ENCODE measurements around the gene FAM78B.

Gene FAM78B

GRCh38 chr1:166029196-166029945 lies 137.4 kb downstream of the FAM78B start:
- no peak for TF ChIP-seq CTCF (conservative IDR thresholded peaks at IDR 0.05; ENCODE audit: low read depth, low read length)
- H3K27me3 ChIP-seq (ENCODE audit: insufficient read depth, low read depth): no peaks in the 10 kb centered on the region
- no peak overlapping the region for H3K4me2 ChIP-seq
- no peaks in the 10 kb centered on the region for H3K79me2 ChIP-seq (ENCODE audit: insufficient read depth, low read depth)
- H3K27ac ChIP-seq: no peak overlapping the region
- no peaks in the 10 kb centered on the region for H3K36me3 ChIP-seq (ENCODE audit: insufficient read depth)
- no peak overlapping the region for H3K9ac ChIP-seq
- no peaks in the 10 kb centered on the region for H3K4me1 ChIP-seq (ENCODE audit: low read depth, poor library complexity, severe bottlenecking)
- H3K4me3 ChIP-seq (IDR thresholded peaks at IDR 0.05; ENCODE audit: insufficient read depth, low read depth, low read length): no peak overlapping the region
- H2AFZ ChIP-seq (ENCODE audit: low read depth): no peak overlapping the region
- no peaks in the 10 kb centered on the region for H4K20me1 ChIP-seq (ENCODE audit: insufficient read depth)

- no peak overlapping the region for H3K4me2 ChIP-seq
- no peaks in the 10 kb centered on the region for H3K79me2 ChIP-seq (ENCODE audit: insufficient read depth, low read depth)
- no peak for TF ChIP-seq CTCF (conservative IDR thresholded peaks at IDR 0.05; ENCODE audit: low read depth, low read length)
- no peak overlapping the region for H2AFZ ChIP-seq (ENCODE audit: low read depth)
- H3K4me1 ChIP-seq (ENCODE audit: low read depth, poor library complexity, severe bottlenecking): no peaks in the 10 kb centered on the region
- no peak overlapping the region for H3K9ac ChIP-seq
- no peaks in the 10 kb centered on the region for H4K20me1 ChIP-seq (ENCODE audit: insufficient read depth)
- no peaks in the 10 kb centered on the region for H3K36me3 ChIP-seq (ENCODE audit: insufficient read depth)
- H3K27me3 ChIP-seq (ENCODE audit: insufficient read depth, low read depth): no peaks in the 10 kb centered on the region
- H3K4me3 ChIP-seq (IDR thresholded peaks at IDR 0.05; ENCODE audit: insufficient read depth, low read depth, low read length): no peak overlapping the region
- no peak overlapping the region for H3K27ac ChIP-seq
Observed at GRCh38 chr1:166026555-166026954, 140.2 kb downstream of the FAM78B start.

GRCh38 chr1:166026143-166026542 lies 140.7 kb downstream of the FAM78B start:
- H3K36me3 ChIP-seq (ENCODE audit: insufficient read depth): no peaks in the 10 kb centered on the region
- H3K4me2 ChIP-seq: no peak overlapping the region
- H3K4me1 ChIP-seq (ENCODE audit: low read depth, poor library complexity, severe bottlenecking): no peaks in the 10 kb centered on the region
- H2AFZ ChIP-seq (ENCODE audit: low read depth): no peak overlapping the region
- H3K27me3 ChIP-seq (ENCODE audit: insufficient read depth, low read depth): no peaks in the 10 kb centered on the region
- no peak overlapping the region for H3K9ac ChIP-seq
- H3K4me3 ChIP-seq (IDR thresholded peaks at IDR 0.05; ENCODE audit: insufficient read depth, low read depth, low read length): no peak overlapping the region
- no peak overlapping the region for H3K27ac ChIP-seq
- no peak for TF ChIP-seq CTCF (conservative IDR thresholded peaks at IDR 0.05; ENCODE audit: low read depth, low read length)
- no peaks in the 10 kb centered on the region for H3K79me2 ChIP-seq (ENCODE audit: insufficient read depth, low read depth)
- no peaks in the 10 kb centered on the region for H4K20me1 ChIP-seq (ENCODE audit: insufficient read depth)

- TF ChIP-seq CTCF (conservative IDR thresholded peaks at IDR 0.05; ENCODE audit: low read depth, low read length): no peak
- Histone ChIP-seq H3K9ac (no peak overlapping the region), H3K27me3 (ENCODE audit: insufficient read depth, low read depth) (no peaks in the 10 kb centered on the region), H3K4me1 (ENCODE audit: low read depth, poor library complexity, severe bottlenecking) (no peaks in the 10 kb centered on the region), H3K4me3 (IDR thresholded peaks at IDR 0.05; ENCODE audit: insufficient read depth, low read depth, low read length) (no peak overlapping the region), H3K4me2 (no peak overlapping the region), H2AFZ (ENCODE audit: low read depth) (no peak overlapping the region), H3K36me3 (ENCODE audit: insufficient read depth) (no peaks in the 10 kb centered on the region), H3K79me2 (ENCODE audit: insufficient read depth, low read depth) (no peaks in the 10 kb centered on the region), H3K27ac (no peak overlapping the region), H4K20me1 (ENCODE audit: insufficient read depth) (no peaks in the 10 kb centered on the region)
Observed at GRCh38 chr1:166020210-166020609, 146.6 kb downstream of the FAM78B start.
